ENCODE measurements around the gene LRIG3. TPM values are rescaled to one million over a fixed set of nuclear protein-coding genes. Genes with fewer than 3 reads are reported as not detected.
A peak's percentile ranks its signal among the peaks of the same experiment; 100 is the strongest.

Gene LRIG3
- polyA plus RNA-seq, 4 donors, result 3.6 to 32.9 (median 12.7) TPM

DNA sequence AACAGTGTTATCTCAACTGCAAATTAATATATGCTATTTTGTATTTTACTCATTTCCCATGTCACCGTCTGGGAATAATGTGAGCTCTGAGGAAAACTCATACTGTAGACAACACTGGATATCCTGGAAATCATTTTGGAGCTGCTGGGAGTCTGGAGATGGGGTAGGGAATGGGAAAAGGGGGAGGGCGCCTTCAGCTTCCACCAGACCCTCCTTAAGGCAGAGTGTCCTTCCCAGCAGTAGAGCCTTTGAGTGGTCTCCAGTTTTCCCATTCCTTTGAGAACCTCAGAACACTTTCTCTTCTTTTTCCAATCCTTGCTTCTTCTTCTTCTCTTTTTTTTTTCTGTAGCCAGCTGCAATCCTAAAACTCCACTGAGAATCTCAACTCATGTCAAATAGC lies 5.4 kb upstream of the LRIG3 start:
- no peaks in the 10 kb centered on the region for H3K27me3 ChIP-seq (ENCODE audit: control insufficient read depth in 3 of 3, insufficient read depth in 3 of 3, low read length in 3 of 3)
- peaks cover 0 to 32% (median 5%) of the 10 kb centered on the region in 3 donors for H3K4me1 ChIP-seq (ENCODE audit: control insufficient read depth in 3 of 3, insufficient read depth in 2 of 3, low read depth in 1 of 3, low read length in 2 of 3)
- no peak overlapping the region for H3K4me3 ChIP-seq (ENCODE audit: low read depth in 1 of 3, low read length in 3 of 3)
- FAIRE-seq (no peak), DNase-seq (no peak)
- H3K9me3 ChIP-seq (ENCODE audit: control insufficient read depth in 2 of 2, insufficient read depth in 1 of 2, low read depth in 1 of 2, low read length in 1 of 2), result no peaks in the 10 kb centered on the region
- H3K27ac ChIP-seq (ENCODE audit: low read depth in 1 of 3, low read length in 2 of 3), result peak overlapping the region; percentile 32 to 93 (median 74)
- no peaks in the 10 kb centered on the region for H3K36me3 ChIP-seq (ENCODE audit: control insufficient read depth in 3 of 3, insufficient read depth in 2 of 3, low read depth in 1 of 3, low read length in 3 of 3)
- WGBS, 3 donors, result 18 to 41% (median 18%) methylated on average over 2 of the region's 2 CpGs

DNA sequence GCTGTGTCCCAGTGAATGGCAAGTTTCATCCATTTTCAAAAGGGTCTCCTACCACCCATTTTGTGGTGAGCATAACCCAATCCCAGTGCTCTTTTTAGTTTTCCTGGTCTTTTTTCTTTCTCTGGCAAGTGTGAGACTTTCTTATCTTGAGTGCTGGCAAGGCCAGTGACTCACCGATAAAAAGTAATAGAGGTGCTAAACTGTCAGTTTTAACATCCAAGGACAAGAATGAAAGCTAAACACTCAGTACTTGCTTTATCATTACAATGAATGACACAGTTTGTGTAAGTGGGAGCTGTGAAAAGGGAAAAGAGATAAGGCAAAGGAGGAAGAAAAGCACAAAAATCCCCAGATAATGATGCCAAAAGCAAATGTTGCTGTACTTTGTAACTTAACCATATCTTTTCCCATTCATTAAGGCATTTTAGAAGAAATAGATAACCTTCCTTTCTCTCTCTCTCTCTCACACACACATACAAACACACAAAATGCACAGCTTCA lies 4.9 kb upstream of the LRIG3 start:
- Histone ChIP-seq H3K9me3 (ENCODE audit: control insufficient read depth in 2 of 2, insufficient read depth in 1 of 2, low read depth in 1 of 2, low read length in 1 of 2) (no peaks in the 10 kb centered on the region), H3K27ac (ENCODE audit: low read depth in 1 of 3, low read length in 2 of 3) (peak overlapping the region; percentile 32 to 74 (median 48)), H3K27me3 (ENCODE audit: control insufficient read depth in 3 of 3, insufficient read depth in 3 of 3, low read length in 3 of 3) (no peaks in the 10 kb centered on the region), H3K36me3 (ENCODE audit: control insufficient read depth in 3 of 3, insufficient read depth in 2 of 3, low read depth in 1 of 3, low read length in 3 of 3) (no peaks in the 10 kb centered on the region), H3K4me3 (ENCODE audit: low read depth in 1 of 3, low read length in 3 of 3) (no peak overlapping the region), H3K4me1 (ENCODE audit: control insufficient read depth in 3 of 3, insufficient read depth in 2 of 3, low read depth in 1 of 3, low read length in 2 of 3) (peaks cover 0 to 33% (median 5%) of the 10 kb centered on the region in 3 donors)
- 3 to 20% (median 15%) methylated on average over 1 of the region's 1 CpG for WGBS, 3 donors
- DNase-seq (peak; percentile 82 to 91), FAIRE-seq (peak; percentile 74)

DNA sequence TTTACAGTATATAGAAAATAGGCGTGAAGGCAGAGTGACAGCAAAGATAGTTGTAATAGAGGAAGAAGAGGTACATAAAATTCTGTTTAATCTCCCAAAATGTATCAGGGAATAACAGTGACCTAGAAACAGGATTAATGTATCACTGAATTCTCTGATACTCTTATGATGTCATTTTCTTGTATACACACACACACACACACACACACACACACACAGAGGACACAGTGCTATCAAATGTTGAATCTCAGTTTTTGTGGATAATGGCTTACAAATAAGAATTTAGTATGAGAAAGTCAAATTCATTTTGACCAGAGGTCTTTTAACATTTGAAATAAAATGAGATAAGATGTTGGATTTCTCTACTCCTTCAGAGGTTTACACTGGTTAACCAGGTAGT lies 4.3 kb upstream of the LRIG3 start:
- 70 to 77% (median 73%) methylated on average over 1 of the region's 1 CpG for WGBS, 3 donors
- FAIRE-seq (no peak), DNase-seq (no peak)
- Histone ChIP-seq H3K9me3 (ENCODE audit: control insufficient read depth in 2 of 2, insufficient read depth in 1 of 2, low read depth in 1 of 2, low read length in 1 of 2) (no peaks in the 10 kb centered on the region), H3K4me1 (ENCODE audit: control insufficient read depth in 3 of 3, insufficient read depth in 2 of 3, low read depth in 1 of 3, low read length in 2 of 3) (peaks cover 0 to 33% (median 5%) of the 10 kb centered on the region in 3 donors), H3K27ac (ENCODE audit: low read depth in 1 of 3, low read length in 2 of 3) (peak overlapping the region in 2 of 3 donors; percentile 48 to 74), H3K4me3 (ENCODE audit: low read depth in 1 of 3, low read length in 3 of 3) (no peak overlapping the region), H3K36me3 (ENCODE audit: control insufficient read depth in 3 of 3, insufficient read depth in 2 of 3, low read depth in 1 of 3, low read length in 3 of 3) (no peaks in the 10 kb centered on the region), H3K27me3 (ENCODE audit: control insufficient read depth in 3 of 3, insufficient read depth in 3 of 3, low read length in 3 of 3) (no peaks in the 10 kb centered on the region)

DNA sequence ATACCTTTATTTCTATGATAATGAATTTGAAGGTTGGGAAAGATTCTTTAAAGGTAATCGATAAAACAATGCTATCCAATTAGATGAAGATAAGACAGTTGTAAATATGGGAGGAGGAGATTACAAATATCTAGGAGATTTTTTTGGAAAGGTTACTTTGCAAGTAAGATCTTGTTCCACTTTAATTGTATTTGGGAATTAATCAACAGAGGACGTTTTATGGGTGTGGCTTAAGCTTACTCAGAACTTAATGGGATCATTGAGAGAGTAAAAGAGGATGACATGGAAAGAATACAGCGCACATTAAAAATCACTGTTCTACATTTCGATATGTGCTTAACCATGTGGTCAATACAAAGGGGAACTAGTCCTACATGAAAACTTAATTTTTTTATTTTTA lies 3.5 kb upstream of the LRIG3 start:
- WGBS, 3 donors, result 15 to 61% (median 38%) methylated on average over 4 of the region's 4 CpGs
- Histone ChIP-seq H3K4me3 (ENCODE audit: low read depth in 1 of 3, low read length in 3 of 3) (no peak overlapping the region), H3K27ac (ENCODE audit: low read depth in 1 of 3, low read length in 2 of 3) (peak overlapping the region in 1 of 3 donors; percentile 5), H3K9me3 (ENCODE audit: control insufficient read depth in 2 of 2, insufficient read depth in 1 of 2, low read depth in 1 of 2, low read length in 1 of 2) (no peaks in the 10 kb centered on the region), H3K36me3 (ENCODE audit: control insufficient read depth in 3 of 3, insufficient read depth in 2 of 3, low read depth in 1 of 3, low read length in 3 of 3) (no peaks in the 10 kb centered on the region), H3K27me3 (ENCODE audit: control insufficient read depth in 3 of 3, insufficient read depth in 3 of 3, low read length in 3 of 3) (no peaks in the 10 kb centered on the region), H3K4me1 (ENCODE audit: control insufficient read depth in 3 of 3, insufficient read depth in 2 of 3, low read depth in 1 of 3, low read length in 2 of 3) (peaks cover 0 to 33% (median 5%) of the 10 kb centered on the region in 3 donors)
- FAIRE-seq (no peak), DNase-seq (peak in 1 of 2 donors; percentile 54)

DNA sequence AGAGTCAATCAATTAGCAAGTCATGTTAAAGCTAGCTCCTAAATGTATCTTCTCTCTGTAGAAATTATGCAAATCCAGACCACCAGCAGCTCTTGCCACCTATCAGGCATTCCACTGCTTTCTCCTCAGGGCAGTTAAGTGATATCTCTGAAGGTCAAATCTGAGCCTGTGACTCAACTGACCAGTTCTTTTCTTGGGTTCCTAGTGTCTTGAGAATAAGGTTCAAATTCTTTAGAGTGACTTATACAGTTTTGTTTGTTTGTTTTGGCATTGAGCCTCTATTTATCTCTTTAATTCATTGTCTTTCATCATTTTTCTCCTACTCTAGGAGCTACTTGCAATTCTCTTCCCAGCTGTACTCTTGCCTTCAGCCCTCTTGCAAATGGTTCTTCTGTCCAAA lies 2.5 kb upstream of the LRIG3 start:
- peak overlapping the region in 2 of 3 donors; percentile 5 to 21 for H3K27ac ChIP-seq (ENCODE audit: low read depth in 1 of 3, low read length in 2 of 3)

DNA sequence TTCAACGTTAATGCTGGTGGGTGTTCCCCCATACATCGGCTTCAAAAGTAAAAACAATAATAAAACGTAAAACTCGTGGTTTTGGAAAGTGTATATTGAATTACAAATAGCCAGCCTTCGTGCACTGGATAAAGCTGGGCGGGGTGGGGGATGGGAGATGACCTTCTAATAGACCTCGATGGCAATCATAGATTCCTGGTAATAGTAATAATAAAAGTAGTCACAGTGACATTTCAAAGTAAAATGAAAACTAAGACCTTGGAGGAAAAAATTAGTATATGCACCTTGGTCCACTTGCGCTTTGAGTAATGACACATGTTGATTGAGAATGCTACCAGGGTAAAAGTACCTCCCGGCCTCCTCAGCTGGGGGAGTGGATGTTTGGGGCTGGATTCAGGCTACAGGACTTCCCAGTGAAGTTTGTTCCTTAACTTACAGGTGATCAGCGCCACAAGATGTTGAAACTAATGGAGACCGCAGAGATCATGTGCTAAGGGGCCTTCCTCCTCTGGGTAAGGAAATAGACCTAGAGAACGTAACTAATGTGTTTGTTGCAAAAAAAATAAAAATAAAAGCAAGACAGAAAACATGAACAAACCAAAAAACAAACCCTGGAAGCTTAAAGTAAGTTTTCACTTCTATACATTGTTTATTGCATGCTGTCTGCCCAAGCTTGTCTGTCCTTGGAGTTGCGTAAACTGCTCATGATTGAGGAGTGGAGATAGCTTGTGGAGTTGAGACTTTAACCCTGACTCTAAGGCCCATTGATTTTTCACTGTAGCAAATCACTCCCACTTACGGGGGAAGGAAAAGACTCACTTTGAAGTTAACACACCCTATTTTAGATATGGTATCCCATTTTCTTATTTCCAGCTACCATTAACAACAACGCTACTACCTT lies 907 bp upstream of the LRIG3 start:
- FAIRE-seq (no peak), DNase-seq (peak; percentile 90 to 96)
- WGBS, 3 donors, result 11 to 37% (median 20%) methylated on average over 15 of the region's 15 CpGs
- Histone ChIP-seq H3K4me1 (ENCODE audit: control insufficient read depth in 3 of 3, insufficient read depth in 2 of 3, low read depth in 1 of 3, low read length in 2 of 3) (peaks cover 0 to 31% (median 5%) of the 10 kb centered on the region in 3 donors), H3K36me3 (ENCODE audit: control insufficient read depth in 3 of 3, insufficient read depth in 2 of 3, low read depth in 1 of 3, low read length in 3 of 3) (no peaks in the 10 kb centered on the region), H3K9me3 (ENCODE audit: control insufficient read depth in 2 of 2, insufficient read depth in 1 of 2, low read depth in 1 of 2, low read length in 1 of 2) (no peaks in the 10 kb centered on the region), H3K27ac (ENCODE audit: low read depth in 1 of 3, low read length in 2 of 3) (peak overlapping the region; percentile 77 to 95 (median 92)), H3K4me3 (ENCODE audit: low read depth in 1 of 3, low read length in 3 of 3) (peak overlapping the region in 2 of 3 donors; percentile 62 to 91), H3K27me3 (ENCODE audit: control insufficient read depth in 3 of 3, insufficient read depth in 3 of 3, low read length in 3 of 3) (no peaks in the 10 kb centered on the region)

More for the DNA sequence above, 2.5 kb upstream of the LRIG3 start:
- DNase-seq, result peak; percentile 27 to 51
- Histone ChIP-seq H3K4me3 (ENCODE audit: low read depth in 1 of 3, low read length in 3 of 3) (no peak overlapping the region), H3K4me1 (ENCODE audit: control insufficient read depth in 3 of 3, insufficient read depth in 2 of 3, low read depth in 1 of 3, low read length in 2 of 3) (peaks cover 0 to 33% (median 5%) of the 10 kb centered on the region in 3 donors), H3K9me3 (ENCODE audit: control insufficient read depth in 2 of 2, insufficient read depth in 1 of 2, low read depth in 1 of 2, low read length in 1 of 2) (no peaks in the 10 kb centered on the region), H3K36me3 (ENCODE audit: control insufficient read depth in 3 of 3, insufficient read depth in 2 of 3, low read depth in 1 of 3, low read length in 3 of 3) (no peaks in the 10 kb centered on the region), H3K27me3 (ENCODE audit: control insufficient read depth in 3 of 3, insufficient read depth in 3 of 3, low read length in 3 of 3) (no peaks in the 10 kb centered on the region)
- no peak for FAIRE-seq

DNA sequence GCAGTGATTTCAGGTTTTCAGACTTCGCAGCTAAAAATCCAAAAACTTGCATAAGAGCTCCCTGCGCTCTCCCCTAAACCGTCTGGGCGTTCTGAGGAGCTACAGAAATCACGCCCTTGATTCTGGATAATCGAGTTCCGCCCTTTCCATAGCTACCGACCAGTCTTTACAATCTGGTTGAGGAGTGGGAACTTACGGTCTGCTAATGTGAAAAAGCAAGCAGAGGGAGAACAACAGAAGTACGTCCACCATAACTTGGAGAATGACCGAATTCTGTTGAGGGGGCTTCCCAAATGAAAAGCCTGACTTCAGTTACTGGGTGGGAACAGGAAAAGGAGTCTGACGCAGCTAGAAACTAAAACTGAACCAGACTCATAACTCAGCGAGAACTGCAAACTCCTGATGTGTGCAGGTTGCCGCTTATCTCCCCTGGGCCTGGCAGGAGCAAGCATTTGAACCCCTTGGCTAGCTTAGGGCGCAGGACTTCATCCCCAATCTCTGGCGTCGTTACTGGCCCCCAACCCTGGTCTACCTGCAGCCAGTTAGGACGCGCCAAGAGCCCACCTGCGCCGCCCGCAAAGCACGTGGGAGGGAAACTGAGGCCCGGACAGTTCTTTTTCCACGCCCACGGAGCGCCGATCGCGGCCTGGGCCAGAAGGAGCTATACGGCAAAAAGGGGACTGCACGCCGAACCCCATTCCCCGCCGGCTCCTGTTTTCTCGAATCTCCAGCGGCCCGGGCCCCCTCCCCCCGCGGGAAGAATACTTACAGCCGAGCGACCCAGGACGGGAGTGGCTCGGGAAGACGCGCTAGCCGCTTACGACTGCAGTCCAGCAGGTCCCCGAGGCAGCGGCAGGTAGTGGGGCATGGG lies 838 bp downstream of the LRIG3 start:
- no peaks in the 10 kb centered on the region for H3K27me3 ChIP-seq (ENCODE audit: control insufficient read depth in 3 of 3, insufficient read depth in 3 of 3, low read length in 3 of 3)
- peak; percentile 74 to 83 for DNase-seq
- H3K4me1 ChIP-seq (ENCODE audit: control insufficient read depth in 3 of 3, insufficient read depth in 2 of 3, low read depth in 1 of 3, low read length in 2 of 3), result peaks cover 0 to 22% (median 3%) of the 10 kb centered on the region in 3 donors
- peak overlapping the region; percentile 62 to 91 (median 89) for H3K4me3 ChIP-seq (ENCODE audit: low read depth in 1 of 3, low read length in 3 of 3)
- FAIRE-seq, result no peak
- no peaks in the 10 kb centered on the region for H3K9me3 ChIP-seq (ENCODE audit: control insufficient read depth in 2 of 2, insufficient read depth in 1 of 2, low read depth in 1 of 2, low read length in 1 of 2)
- H3K27ac ChIP-seq (ENCODE audit: low read depth in 1 of 3, low read length in 2 of 3), result peak overlapping the region; percentile 77 to 95 (median 92)
- H3K36me3 ChIP-seq (ENCODE audit: control insufficient read depth in 3 of 3, insufficient read depth in 2 of 3, low read depth in 1 of 3, low read length in 3 of 3), result no peaks in the 10 kb centered on the region
- WGBS, 3 donors, result 1 to 2% (median 1%) methylated on average over 49 to 50 of the region's 50 CpGs

DNA sequence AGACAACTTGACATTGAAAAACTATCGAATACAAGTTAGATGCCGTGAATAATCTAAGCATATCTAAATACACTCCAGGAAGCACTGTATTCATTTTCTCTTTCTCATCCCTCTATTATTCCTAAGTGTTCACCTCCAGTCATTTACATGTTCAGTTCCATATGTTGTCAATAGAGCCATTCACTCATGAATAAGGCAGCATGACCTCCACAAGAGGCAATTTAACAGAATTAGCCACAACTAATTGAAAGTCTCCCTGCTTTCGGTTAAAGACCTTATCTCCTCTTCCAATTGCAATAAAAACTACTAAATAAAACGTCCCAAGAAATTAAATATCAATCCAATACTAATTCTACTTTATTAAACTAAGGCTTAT lies 1.8 kb downstream of the LRIG3 start:
- H3K4me1 ChIP-seq (ENCODE audit: control insufficient read depth in 3 of 3, insufficient read depth in 2 of 3, low read depth in 1 of 3, low read length in 2 of 3), result peaks cover 0 to 17% (median 0%) of the 10 kb centered on the region in 3 donors
- peak overlapping the region; percentile 32 to 95 (median 48) for H3K27ac ChIP-seq (ENCODE audit: low read depth in 1 of 3, low read length in 2 of 3)
- no peaks in the 10 kb centered on the region for H3K9me3 ChIP-seq (ENCODE audit: control insufficient read depth in 2 of 2, insufficient read depth in 1 of 2, low read depth in 1 of 2, low read length in 1 of 2)
- peak in 1 of 2 donors; percentile 42 for DNase-seq
- no peak for FAIRE-seq
- WGBS, 3 donors, result 9 to 20% (median 20%) methylated on average over 4 of the region's 4 CpGs
- peak overlapping the region; percentile 23 to 91 (median 43) for H3K4me3 ChIP-seq (ENCODE audit: low read depth in 1 of 3, low read length in 3 of 3)
- H3K36me3 ChIP-seq (ENCODE audit: control insufficient read depth in 3 of 3, insufficient read depth in 2 of 3, low read depth in 1 of 3, low read length in 3 of 3), result no peaks in the 10 kb centered on the region
- H3K27me3 ChIP-seq (ENCODE audit: control insufficient read depth in 3 of 3, insufficient read depth in 3 of 3, low read length in 3 of 3), result no peaks in the 10 kb centered on the region

Data from small intestine (tissue), 7 donors.